Gastroesophageal sphincter (tissue), 4 donors: ENCODE data around the gene CHKA. TPM values are rescaled to one million over a fixed set of nuclear protein-coding genes. Genes with fewer than 3 reads are reported as not detected.

ENCODE experiments used
- ATAC-seq: fragments of 150-250 bp; one replicate; pipeline ENCODE4 v1.9.1; 2016; ENCODE audit warnings: mild to moderate bottlenecking, moderate library complexity
- H3K27ac ChIP-seq, 4 donors: fragments of 200-600 bp; sonication (generic) in 3 of 4; 1 replicate in 3 of 4; 2 replicates in 1 of 4; pipeline ENCODE4 v1.5.1; 2016 to 2019
- H3K27me3 ChIP-seq: fragments of 200-600 bp; sonication (generic); one replicate; pipeline ENCODE4 v1.5.1; 2019
- H3K36me3 ChIP-seq, 2 donors: fragments of 200-600 bp; sonication (generic); one replicate each; pipeline ENCODE4 v1.5.1; 2019; ENCODE audit warnings: control low read depth in 1 of 2
- H3K4me1 ChIP-seq, 3 donors: fragments of 200-600 bp; sonication (generic); 1 replicate in 2 of 3; 2 replicates in 1 of 3; pipeline ENCODE4 v1.5.1; 2016 to 2019; ENCODE audit warnings: control low read depth in 2 of 3
- H3K4me3 ChIP-seq, 2 donors: fragments of 200-600 bp; sonication (generic); one replicate each; pipeline ENCODE4 v1.5.1; 2019; ENCODE audit warnings: mild to moderate bottlenecking in 1 of 2, moderate library complexity in 1 of 2
- H3K9me3 ChIP-seq, 3 donors: fragments of 200-600 bp; sonication (generic); one replicate each; pipeline ENCODE4 v1.5.1; 2017 to 2019; ENCODE audit warnings: control low read depth in 2 of 3
- EP300 ChIP-seq: sonication (generic); formaldehyde crosslinking; IDR thresholded peaks from one replicate; pipeline ENCODE4 v1.6.1; 2017; ENCODE audit warnings: antibody characterized with exemption, mild to moderate bottlenecking
- POLR2A ChIP-seq, 2 donors: fragments of 450-650 bp; IDR thresholded peaks; one replicate each; pipeline ENCODE4 v1.6.1; 2017; ENCODE audit warnings: antibody characterized with exemption in 2 of 2, mild to moderate bottlenecking in 2 of 2, moderate library complexity in 1 of 2
- POLR2AphosphoS5 ChIP-seq: sonication (generic); formaldehyde crosslinking; IDR thresholded peaks from one replicate; pipeline ENCODE4 v1.6.1; 2017; ENCODE audit warnings: antibody characterized with exemption
- WGBS, 2 donors: methylation state at CpG; one replicate each; pipeline ENCODE4 v1.1.5; 2018; ENCODE audit warnings: low coverage in 1 of 2; 5-methylcytosine and 5-hydroxymethylcytosine counted together
- total RNA-seq, 4 donors: library from RNA; depleted of rRNA; stranded (reverse); fragments of >200 nt; gene quantifications; one replicate each; pipeline ENCODE4 v1.1.0, GENCODE V29; 2016
- TF ChIP-seq, protein P1 (sequence below), 4 experiments: fragments of 200-600 bp in 2 of 4; fragments of 450-650 bp in 2 of 4; sonication (generic) in 1 of 4; IDR thresholded peaks; one replicate each; pipeline ENCODE4 v1.5.1; 2017 to 2019; ENCODE audit warnings: antibody characterized with exemption in 4 of 4, mild to moderate bottlenecking in 2 of 4, moderate library complexity in 2 of 4

CHKA gene
- total RNA-seq, 4 donors from 2014 or later, result 11.1 to 66.1 (median 33.9) TPM

GRCh38 chr11:68120273-68121066 lies 718 bp downstream of the CHKA start:
- TF ChIP-seq POLR2A (IDR thresholded peaks at IDR 0.05) (no peak), EP300 (no peak), POLR2AphosphoS5 (no peak)
- TF ChIP-seq, protein P1, sequence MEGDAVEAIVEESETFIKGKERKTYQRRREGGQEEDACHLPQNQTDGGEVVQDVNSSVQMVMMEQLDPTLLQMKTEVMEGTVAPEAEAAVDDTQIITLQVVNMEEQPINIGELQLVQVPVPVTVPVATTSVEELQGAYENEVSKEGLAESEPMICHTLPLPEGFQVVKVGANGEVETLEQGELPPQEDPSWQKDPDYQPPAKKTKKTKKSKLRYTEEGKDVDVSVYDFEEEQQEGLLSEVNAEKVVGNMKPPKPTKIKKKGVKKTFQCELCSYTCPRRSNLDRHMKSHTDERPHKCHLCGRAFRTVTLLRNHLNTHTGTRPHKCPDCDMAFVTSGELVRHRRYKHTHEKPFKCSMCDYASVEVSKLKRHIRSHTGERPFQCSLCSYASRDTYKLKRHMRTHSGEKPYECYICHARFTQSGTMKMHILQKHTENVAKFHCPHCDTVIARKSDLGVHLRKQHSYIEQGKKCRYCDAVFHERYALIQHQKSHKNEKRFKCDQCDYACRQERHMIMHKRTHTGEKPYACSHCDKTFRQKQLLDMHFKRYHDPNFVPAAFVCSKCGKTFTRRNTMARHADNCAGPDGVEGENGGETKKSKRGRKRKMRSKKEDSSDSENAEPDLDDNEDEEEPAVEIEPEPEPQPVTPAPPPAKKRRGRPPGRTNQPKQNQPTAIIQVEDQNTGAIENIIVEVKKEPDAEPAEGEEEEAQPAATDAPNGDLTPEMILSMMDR (IDR thresholded peaks at IDR 0.05), result no peak
- 6 to 10% methylated on average over 5 to 12 of the region's 73 CpGs for WGBS, 2 donors

GRCh38 chr11:68118706-68119448 lies 2.3 kb downstream of the CHKA start:
- H3K36me3 ChIP-seq, result no peaks in the 10 kb centered on the region
- H3K9me3 ChIP-seq, result no peaks in the 10 kb centered on the region
- 21 to 25% methylated on average over 3 to 4 of the region's 4 CpGs for WGBS, 2 donors
- TF ChIP-seq EP300 (no peak), POLR2AphosphoS5 (peak; percentile 24)
- ATAC-seq, result no peak
- peaks cover 0 to 73% (median 30%) of the 10 kb centered on the region in 3 donors for H3K4me1 ChIP-seq
- H3K27me3 ChIP-seq, result no peaks in the 10 kb centered on the region
- H3K27ac ChIP-seq, result peak overlapping the region; percentile 63 to 99 (median 98)
- peak overlapping the region in 1 of 2 donors; percentile 81 for H3K4me3 ChIP-seq

More at GRCh38 chr11:68120273-68121066, 718 bp downstream of the CHKA start:
- no peaks in the 10 kb centered on the region for H3K36me3 ChIP-seq
- H3K9me3 ChIP-seq, result no peaks in the 10 kb centered on the region
- peaks cover 0 to 63% (median 30%) of the 10 kb centered on the region in 3 donors for H3K4me1 ChIP-seq
- peak overlapping the region; percentile 65 to 99 (median 98) for H3K27ac ChIP-seq
- no peaks in the 10 kb centered on the region for H3K27me3 ChIP-seq
- H3K4me3 ChIP-seq, result peak overlapping the region; percentile 40 to 81
- peak; percentile 3 for ATAC-seq

DNA sequence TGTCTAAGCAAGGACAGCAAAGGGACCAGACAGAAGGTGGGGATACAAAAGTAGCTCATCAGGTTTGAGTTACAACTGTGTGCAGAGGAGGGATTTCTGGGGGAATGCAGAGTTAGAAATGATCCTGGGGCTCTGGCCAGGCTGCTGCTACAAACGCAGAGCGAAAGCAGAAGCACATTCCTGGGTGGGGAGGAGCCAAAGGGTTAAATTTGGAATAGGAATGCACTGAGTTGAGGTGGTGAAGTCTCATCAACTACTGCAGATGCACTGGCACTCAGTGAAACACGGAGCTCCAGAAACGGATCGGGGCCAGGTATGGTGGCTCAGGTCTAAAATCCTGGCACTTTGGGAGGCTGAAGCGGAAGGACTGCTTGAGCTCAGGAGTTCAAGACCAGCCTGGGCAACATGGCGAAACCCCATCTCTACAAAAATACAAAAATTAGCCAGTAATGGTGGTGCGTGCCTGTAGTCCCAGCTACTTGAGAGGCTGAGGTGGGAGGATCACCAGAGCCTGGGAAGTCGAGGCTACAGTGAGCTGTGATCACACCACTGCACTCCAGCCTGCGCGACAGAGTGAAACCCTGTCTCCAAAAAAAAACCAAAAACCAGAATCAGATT lies 3.2 kb downstream of the CHKA start:
- WGBS, 2 donors, result 59 to 64% methylated on average over 4 to 10 of the region's 11 CpGs
- Histone ChIP-seq H3K36me3 (no peaks in the 10 kb centered on the region), H3K4me3 (peak overlapping the region in 1 of 2 donors; percentile 81), H3K27ac (peak overlapping the region; percentile 63 to 99 (median 98)), H3K4me1 (peaks cover 0 to 76% (median 30%) of the 10 kb centered on the region in 3 donors), H3K27me3 (no peaks in the 10 kb centered on the region), H3K9me3 (no peaks in the 10 kb centered on the region)
- TF ChIP-seq, protein P1 (IDR thresholded peaks at IDR 0.05), result no peak
- TF ChIP-seq POLR2AphosphoS5 (no peak), EP300 (no peak), POLR2A (IDR thresholded peaks at IDR 0.05) (no peak)
- no peak for ATAC-seq

DNA sequence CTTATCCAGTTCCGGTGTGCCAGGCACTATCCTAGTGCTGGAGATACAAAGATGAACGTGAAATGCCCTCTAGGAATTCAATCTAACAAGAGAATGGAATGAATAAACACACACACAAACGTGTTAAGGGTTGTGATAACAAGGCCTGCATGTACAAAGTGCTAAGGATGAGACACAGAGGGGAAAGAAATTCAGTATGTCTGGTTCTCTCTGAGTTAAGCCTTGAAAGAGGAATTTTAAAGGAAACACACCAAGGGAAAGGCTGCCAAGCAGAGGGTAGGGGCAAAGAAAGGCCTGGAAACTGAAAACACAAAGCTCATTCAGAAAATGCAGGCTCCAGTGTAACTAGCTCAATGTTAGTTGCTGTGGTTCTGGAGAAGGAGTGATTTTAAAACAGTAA lies 4.2 kb downstream of the CHKA start:
- Histone ChIP-seq H3K9me3 (no peaks in the 10 kb centered on the region), H3K27ac (peak overlapping the region in 3 of 4 donors; percentile 97 to 99 (median 98)), H3K4me1 (peaks cover 0 to 67% (median 28%) of the 10 kb centered on the region in 3 donors), H3K4me3 (no peak overlapping the region), H3K27me3 (no peaks in the 10 kb centered on the region), H3K36me3 (no peaks in the 10 kb centered on the region)
- WGBS, 2 donors, result 42% methylated on average over 3 of the region's 3 CpGs; no CpG with 5 or more reads in 1 of the 2 donors
- TF ChIP-seq EP300, result no peak
- no peak for TF ChIP-seq POLR2AphosphoS5
- TF ChIP-seq POLR2A (IDR thresholded peaks at IDR 0.05), result no peak
- TF ChIP-seq, protein P1 (IDR thresholded peaks at IDR 0.05), result no peak
- no peak for ATAC-seq

DNA sequence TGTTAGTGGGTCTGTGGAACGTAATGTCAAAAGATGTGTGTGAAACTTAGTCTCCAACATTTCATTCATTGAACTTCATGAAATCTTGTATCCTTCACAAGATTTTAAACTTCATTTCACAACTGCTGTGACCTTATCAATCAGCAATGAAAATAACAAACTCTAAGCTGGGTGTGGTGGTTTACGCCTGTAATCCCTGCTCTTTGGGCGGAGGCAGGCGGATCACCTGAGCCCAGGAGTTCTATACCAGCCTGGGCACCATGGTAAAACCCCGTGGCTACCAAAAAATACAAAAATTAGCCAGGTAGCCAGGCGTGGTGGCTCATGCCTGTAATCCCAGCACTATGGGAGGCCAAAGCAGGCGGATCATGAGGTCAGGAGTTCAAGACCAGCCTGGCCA lies 5.1 kb downstream of the CHKA start:
- no peak for TF ChIP-seq POLR2AphosphoS5
- TF ChIP-seq EP300, result no peak
- TF ChIP-seq POLR2A (IDR thresholded peaks at IDR 0.05), result no peak
- TF ChIP-seq, protein P1 (IDR thresholded peaks at IDR 0.05), result no peak
- Histone ChIP-seq H3K4me3 (no peak overlapping the region), H3K9me3 (no peaks in the 10 kb centered on the region), H3K27ac (peak overlapping the region in 2 of 4 donors; percentile 37 to 98), H3K36me3 (no peaks in the 10 kb centered on the region), H3K27me3 (no peaks in the 10 kb centered on the region), H3K4me1 (peaks cover 0 to 64% (median 26%) of the 10 kb centered on the region in 3 donors)
- WGBS, 2 donors, result 88 to 94% methylated on average over 2 to 6 of the region's 7 CpGs
- ATAC-seq, result no peak
